Type B pancreatic cell (in vitro differentiated cells): ENCODE measurements around the gene TARBP2. TPM values are rescaled to one million over a fixed set of nuclear protein-coding genes. Genes with fewer than 3 reads are reported as not detected.
A peak's percentile ranks its signal among the peaks of the same experiment; 100 is the strongest.

Source experiments
- DNase-seq: peaks from one replicate; pipeline ENCODE4 v3.0.0; 2021; ENCODE audit warnings: mixed read lengths; ENCODE audit not compliant: unreplicated experiment; ENCODE audit errors: extremely low spot score
- H3K27ac Mint-ChIP-seq: 2 replicates; pipeline ENCODE4 v1.8.0; 2021; ENCODE audit warnings: mild to moderate bottlenecking, mixed read lengths
- H3K27me3 Mint-ChIP-seq: 2 replicates; pipeline ENCODE4 v1.8.0; 2021; ENCODE audit warnings: mixed read lengths
- H3K36me3 Mint-ChIP-seq: 2 replicates; pipeline ENCODE4 v1.8.0; 2021; ENCODE audit warnings: mixed read lengths
- H3K4me1 Mint-ChIP-seq: one replicate; pipeline ENCODE4 v1.8.0; 2021; ENCODE audit warnings: mixed read lengths; ENCODE audit not compliant: unreplicated experiment
- H3K4me3 Mint-ChIP-seq: 2 replicates; pipeline ENCODE4 v1.8.0; 2021; ENCODE audit warnings: mild to moderate bottlenecking, mixed read lengths
- H3K9me3 Mint-ChIP-seq: 2 replicates; pipeline ENCODE4 v1.8.0; 2021; ENCODE audit warnings: mixed read lengths
- total RNA-seq: library from RNA; stranded (reverse); gene quantifications from 2 replicates; pipeline ENCODE4 v1.2.1, GENCODE V29; 2021; ENCODE audit warnings: low replicate concordance
- TF ChIP-seq, protein P1 (sequence below): fragments of 200-600 bp; sonication (generic); conservative IDR thresholded peaks from 2 replicates; pipeline ENCODE4 v1.5.0; 2021; ENCODE audit warnings: antibody characterized with exemption, mild to moderate bottlenecking

The TARBP2 gene
- total RNA-seq, 1 donor from 2014 or later, result 52.3 TPM

DNA sequence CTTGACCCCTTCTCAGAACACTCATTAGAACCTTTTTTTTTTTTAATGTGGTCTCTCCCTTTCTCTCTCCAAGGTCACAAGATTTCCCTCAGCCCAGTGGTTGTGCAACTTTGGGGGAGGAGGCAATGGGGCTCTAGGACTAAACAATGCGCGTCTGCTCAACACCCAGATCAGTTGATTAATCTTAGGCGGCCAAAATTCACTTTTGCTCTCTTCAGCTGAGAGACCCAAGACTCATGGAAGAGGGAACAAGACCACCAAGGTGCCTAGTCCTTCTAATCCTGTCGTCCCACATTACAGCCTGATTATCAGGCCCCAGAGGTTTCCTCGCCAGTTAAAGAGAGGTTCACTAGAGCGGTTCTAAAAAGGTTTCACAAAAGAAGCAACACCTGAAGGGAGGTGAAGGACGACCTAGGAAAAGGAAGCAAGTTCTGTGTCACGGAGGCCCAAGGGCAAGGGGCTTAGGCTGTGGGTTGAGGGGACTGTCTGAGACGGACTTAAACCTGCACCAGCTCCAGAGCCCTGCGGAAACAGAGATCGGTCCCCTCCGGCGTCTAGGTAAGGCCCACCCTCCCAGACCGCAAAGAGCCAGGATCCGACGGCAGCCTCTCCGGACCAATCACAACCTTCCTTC is 824 bp upstream of the TARBP2 start:
- H3K27me3 Mint-ChIP-seq, result no peaks in the 10 kb centered on the region
- peak overlapping the region; percentile 87 for H3K4me3 Mint-ChIP-seq
- TF ChIP-seq, protein P1, sequence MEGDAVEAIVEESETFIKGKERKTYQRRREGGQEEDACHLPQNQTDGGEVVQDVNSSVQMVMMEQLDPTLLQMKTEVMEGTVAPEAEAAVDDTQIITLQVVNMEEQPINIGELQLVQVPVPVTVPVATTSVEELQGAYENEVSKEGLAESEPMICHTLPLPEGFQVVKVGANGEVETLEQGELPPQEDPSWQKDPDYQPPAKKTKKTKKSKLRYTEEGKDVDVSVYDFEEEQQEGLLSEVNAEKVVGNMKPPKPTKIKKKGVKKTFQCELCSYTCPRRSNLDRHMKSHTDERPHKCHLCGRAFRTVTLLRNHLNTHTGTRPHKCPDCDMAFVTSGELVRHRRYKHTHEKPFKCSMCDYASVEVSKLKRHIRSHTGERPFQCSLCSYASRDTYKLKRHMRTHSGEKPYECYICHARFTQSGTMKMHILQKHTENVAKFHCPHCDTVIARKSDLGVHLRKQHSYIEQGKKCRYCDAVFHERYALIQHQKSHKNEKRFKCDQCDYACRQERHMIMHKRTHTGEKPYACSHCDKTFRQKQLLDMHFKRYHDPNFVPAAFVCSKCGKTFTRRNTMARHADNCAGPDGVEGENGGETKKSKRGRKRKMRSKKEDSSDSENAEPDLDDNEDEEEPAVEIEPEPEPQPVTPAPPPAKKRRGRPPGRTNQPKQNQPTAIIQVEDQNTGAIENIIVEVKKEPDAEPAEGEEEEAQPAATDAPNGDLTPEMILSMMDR, result no peak
- H3K4me1 Mint-ChIP-seq, result peaks cover 37% of the 10 kb centered on the region
- peaks cover 3% of the 10 kb centered on the region for H3K9me3 Mint-ChIP-seq
- no peak for DNase-seq
- H3K36me3 Mint-ChIP-seq, result no peaks in the 10 kb centered on the region
- peak overlapping the region; percentile 94 for H3K27ac Mint-ChIP-seq

DNA sequence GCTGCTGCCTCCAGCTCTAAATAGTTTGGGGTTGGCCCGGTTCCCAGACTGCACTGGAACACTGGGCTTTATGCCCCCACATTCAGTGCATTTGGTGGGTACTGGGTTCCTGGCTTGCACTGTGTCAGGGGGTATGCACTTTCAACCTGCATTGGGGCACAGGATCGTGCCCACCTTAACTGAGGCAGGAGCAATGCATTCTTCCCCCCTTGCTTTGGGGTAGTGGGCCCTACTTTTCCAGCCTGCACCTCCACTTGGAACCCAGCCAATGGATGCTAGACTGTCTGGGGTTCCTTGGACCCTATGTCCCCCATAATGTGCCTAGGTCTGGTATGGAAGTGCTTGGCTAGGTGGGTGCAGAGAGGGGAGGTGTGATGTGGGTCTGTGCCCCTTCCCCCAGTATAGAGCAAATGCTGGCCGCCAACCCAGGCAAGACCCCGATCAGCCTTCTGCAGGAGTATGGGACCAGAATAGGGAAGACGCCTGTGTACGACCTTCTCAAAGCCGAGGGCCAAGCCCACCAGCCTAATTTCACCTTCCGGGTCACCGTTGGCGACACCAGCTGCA is 615 bp downstream of the TARBP2 start:
- no peaks in the 10 kb centered on the region for H3K27me3 Mint-ChIP-seq
- peak overlapping the region; percentile 87 for H3K4me3 Mint-ChIP-seq
- peaks cover 25% of the 10 kb centered on the region for H3K4me1 Mint-ChIP-seq
- DNase-seq, result no peak
- no peaks in the 10 kb centered on the region for H3K9me3 Mint-ChIP-seq
- peak overlapping the region; percentile 94 for H3K27ac Mint-ChIP-seq
- no peaks in the 10 kb centered on the region for H3K36me3 Mint-ChIP-seq
- TF ChIP-seq, protein P1, result no peak

DNA sequence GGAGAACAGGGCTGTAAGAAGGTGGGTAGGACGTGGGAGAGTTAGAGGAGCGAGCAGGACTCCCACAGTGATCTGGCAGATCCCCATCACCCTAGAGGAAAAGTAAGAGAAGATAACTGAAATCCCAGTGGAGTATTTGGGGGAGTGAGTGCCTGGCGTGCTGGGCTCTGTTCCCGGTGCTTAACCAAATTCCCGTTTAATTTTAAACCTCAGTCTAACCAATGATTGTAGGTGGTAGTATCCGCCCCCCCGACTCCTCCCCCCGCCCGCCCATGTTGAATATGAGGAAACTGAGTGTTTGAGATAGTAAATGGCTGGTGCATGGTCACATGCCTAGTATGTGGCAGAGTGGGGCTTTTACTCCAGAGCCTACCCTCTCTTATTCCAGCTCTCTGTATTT is 1.2 kb downstream of the TARBP2 start:
- TF ChIP-seq, protein P1, result no peak
- Mint-ChIP-seq H3K4me1 (peaks cover 24% of the 10 kb centered on the region), H3K27me3 (no peaks in the 10 kb centered on the region), H3K36me3 (no peaks in the 10 kb centered on the region), H3K27ac (peak overlapping the region; percentile 94), H3K9me3 (no peaks in the 10 kb centered on the region), H3K4me3 (peak overlapping the region; percentile 87)
- no peak for DNase-seq

GRCh38 chr12:53502983-53503728 is 2.1 kb downstream of the TARBP2 start:
- TF ChIP-seq, protein P1, result no peak
- peaks cover 17% of the 10 kb centered on the region for H3K4me1 Mint-ChIP-seq
- no peaks in the 10 kb centered on the region for H3K27me3 Mint-ChIP-seq
- no peaks in the 10 kb centered on the region for H3K9me3 Mint-ChIP-seq
- no peaks in the 10 kb centered on the region for H3K36me3 Mint-ChIP-seq
- peak overlapping the region; percentile 51 for H3K27ac Mint-ChIP-seq
- H3K4me3 Mint-ChIP-seq, result peak overlapping the region; percentile 45
- no peak for DNase-seq

GRCh38 chr12:53504004-53504920 is 3.2 kb downstream of the TARBP2 start:
- H3K9me3 Mint-ChIP-seq, result no peaks in the 10 kb centered on the region
- peak overlapping the region; percentile 74 for H3K27ac Mint-ChIP-seq
- no peak for DNase-seq
- H3K4me1 Mint-ChIP-seq, result peaks cover 17% of the 10 kb centered on the region
- no peaks in the 10 kb centered on the region for H3K27me3 Mint-ChIP-seq
- H3K4me3 Mint-ChIP-seq, result peak overlapping the region; percentile 36
- no peaks in the 10 kb centered on the region for H3K36me3 Mint-ChIP-seq
- TF ChIP-seq, protein P1, result no peak
